VCaP (cell line): Measurements from ENCODE around the gene PELI3.

Experiments used
- H3K27ac ChIP-seq: fragments of 450-650 bp; 2 replicates; pipeline ENCODE4 v1.5.1; 2017
- CTCF ChIP-seq: fragments of 450-650 bp; conservative IDR thresholded peaks from 2 replicates; pipeline ENCODE4 v1.5.1; 2017; ENCODE audit warnings: mild to moderate bottlenecking, moderate library complexity

The PELI3 gene

DNA sequence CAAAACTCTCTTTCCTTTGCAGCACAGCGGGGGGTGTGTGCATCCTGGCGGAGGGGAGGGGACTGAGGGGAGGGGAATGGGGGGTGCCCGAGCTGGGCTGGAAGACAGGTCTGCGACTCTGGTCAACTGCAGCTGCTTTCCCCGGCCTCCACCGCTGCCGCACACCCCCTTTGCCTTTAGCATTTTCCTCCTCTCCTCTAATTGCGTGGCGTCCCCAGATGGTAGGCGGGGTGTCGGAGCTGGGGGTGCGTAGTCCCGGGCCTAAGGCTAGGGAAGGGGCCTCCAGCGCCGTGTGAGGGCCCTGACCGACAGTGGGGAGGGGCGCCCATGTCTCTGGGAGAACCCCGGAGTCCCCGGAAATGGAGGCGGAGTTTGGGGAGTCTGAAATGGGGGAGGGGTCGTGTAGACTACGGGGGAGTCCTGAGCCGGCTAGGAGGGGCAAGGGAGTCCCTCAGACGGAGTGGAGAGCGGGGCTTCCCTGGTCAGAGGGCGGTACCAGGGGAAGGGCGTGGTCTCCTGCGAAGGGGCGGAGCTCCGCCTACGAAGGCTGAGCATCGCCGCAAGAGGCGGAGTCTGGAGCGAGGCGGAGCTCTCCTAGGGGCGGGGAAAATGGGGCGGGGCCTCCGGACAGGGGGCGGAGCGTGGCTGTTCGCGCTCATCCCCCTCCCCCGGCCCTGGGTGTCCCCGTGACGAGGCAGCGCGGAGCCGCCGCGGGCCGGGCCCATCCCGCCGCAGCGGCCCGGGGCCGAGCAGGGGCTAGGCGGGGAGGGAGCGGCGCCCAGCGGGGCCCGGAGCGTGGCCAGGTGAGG, at the start of gene PELI3:
Gene PELI3 (plus strand): TSS at position 681 of the 809 bp plus-strand sequence. CDS start 1,224 bp downstream, outside the sequence.
- H3K27ac ChIP-seq: peak within 1 kb of the TSS; percentile 84
- TF ChIP-seq CTCF: no peak

- no peak overlapping the region for H3K27ac ChIP-seq
- no peak for TF ChIP-seq CTCF
These were observed 49.7 kb upstream of the PELI3 start for GRCh38 chr11:66417000-66417399.

- peak; percentile 65 for TF ChIP-seq CTCF
- H3K27ac ChIP-seq: no peak overlapping the region
These were observed 48.3 kb upstream of the PELI3 start for GRCh38 chr11:66418168-66418985.

GRCh38 chr11:66418986-66419308, 47.8 kb upstream of the PELI3 start:
- H3K27ac ChIP-seq: no peak overlapping the region
- no peak for TF ChIP-seq CTCF

GRCh38 chr11:66419825-66420224, 46.9 kb upstream of the PELI3 start:
- no peak for TF ChIP-seq CTCF

DNA sequence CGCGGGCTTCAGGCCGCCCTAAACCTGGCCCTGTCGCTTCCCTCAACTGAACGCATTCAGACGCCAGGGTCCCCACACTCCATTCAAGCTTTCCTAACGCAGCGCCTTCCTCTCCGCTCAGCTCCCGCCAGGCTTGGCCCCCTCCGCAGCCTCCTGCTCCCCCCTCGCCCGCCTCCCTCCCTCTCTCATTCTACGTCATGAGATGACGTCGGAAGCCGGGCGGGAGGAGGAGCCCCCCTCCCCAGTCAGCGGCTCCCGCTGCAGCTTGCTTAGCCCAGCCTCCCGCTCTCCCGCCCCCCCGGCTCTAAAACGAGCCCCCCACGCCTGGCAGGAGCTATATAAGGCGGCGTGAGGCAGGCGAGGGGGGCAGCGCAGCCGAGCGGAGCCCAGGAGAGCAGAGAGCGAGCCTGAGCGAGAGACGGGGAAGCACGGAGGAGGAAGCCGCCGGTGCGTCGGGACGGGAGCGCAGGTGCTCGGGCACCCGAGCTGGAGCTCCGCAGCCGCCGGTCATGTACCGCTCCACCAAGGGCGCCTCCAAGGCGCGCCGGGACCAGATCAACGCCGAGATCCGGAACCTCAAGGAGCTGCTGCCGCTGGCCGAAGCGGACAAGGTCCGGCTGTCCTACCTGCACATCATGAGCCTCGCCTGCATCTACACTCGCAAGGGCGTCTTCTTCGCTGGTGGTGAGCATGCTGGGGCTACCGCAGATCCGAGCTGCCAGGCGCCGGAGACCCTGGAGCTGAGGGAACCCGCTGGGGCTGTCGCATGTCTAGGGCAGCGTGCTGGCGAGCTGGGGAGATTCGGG, 45.8 kb upstream of the PELI3 start, which contains the start of gene NPAS4:
Gene NPAS4 (plus strand): TSS at position 365 of the 806 bp plus-strand sequence. CDS start 145 bp downstream, at position 510.
- no peak for TF ChIP-seq CTCF
- peak within 1 kb of the TSS; percentile 23; the same call in 1 of the 2 replicates for H3K27ac ChIP-seq

More at GRCh38 chr11:66419825-66420224, 46.9 kb upstream of the PELI3 start:
- peak overlapping the region; percentile 23; the same call in 1 of the 2 replicates for H3K27ac ChIP-seq
